Measurements from ENCODE around the gene GABRA5.
"Not testable (repeated sequence)": the region's sequence is repeated elsewhere in the genome, so short reads cannot be mapped to it uniquely, and the experiment has no call there.

GABRA5 gene

DNA sequence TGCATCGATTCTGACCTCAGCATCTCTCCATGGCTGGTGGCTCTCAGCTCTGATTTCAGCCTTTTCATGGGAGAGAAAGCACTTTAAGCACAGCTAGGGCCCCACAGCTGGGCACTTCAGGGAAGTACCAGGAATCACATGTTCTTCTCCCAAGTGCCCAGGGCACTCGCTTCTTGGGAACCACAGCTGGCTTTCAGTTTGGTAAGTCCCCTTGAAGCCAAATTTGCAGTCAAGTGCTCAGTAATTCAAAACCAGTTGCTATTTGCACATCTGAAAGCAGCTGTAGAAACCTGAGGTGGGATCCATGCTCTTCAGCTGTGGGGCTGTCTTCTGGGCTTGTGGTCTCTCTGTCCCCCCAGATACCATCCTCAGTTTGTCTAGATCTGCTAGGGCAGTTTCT lies 12.8 kb downstream of the GABRA5 start:
- DNase-seq = no peak

DNA sequence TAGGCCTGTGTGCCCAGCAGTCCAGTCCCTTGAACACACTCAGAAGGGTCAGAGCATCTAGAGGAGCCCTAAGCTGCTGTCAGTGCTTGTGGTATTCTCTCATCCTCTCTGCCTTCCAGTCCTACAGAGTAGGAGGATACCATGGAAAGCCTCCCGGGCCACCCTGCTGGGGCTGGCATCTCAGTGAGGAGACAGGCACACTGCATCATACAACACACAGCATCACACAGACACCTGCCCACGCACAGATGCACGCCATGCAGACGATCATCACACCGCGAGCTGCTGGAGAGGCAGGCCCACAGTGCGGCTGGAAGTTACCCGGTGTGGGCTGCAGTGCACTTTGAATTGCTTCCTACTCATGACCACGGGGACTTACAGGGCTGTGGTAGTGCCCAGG lies 15.2 kb downstream of the GABRA5 start:
- DNase-seq = no peak

DNA sequence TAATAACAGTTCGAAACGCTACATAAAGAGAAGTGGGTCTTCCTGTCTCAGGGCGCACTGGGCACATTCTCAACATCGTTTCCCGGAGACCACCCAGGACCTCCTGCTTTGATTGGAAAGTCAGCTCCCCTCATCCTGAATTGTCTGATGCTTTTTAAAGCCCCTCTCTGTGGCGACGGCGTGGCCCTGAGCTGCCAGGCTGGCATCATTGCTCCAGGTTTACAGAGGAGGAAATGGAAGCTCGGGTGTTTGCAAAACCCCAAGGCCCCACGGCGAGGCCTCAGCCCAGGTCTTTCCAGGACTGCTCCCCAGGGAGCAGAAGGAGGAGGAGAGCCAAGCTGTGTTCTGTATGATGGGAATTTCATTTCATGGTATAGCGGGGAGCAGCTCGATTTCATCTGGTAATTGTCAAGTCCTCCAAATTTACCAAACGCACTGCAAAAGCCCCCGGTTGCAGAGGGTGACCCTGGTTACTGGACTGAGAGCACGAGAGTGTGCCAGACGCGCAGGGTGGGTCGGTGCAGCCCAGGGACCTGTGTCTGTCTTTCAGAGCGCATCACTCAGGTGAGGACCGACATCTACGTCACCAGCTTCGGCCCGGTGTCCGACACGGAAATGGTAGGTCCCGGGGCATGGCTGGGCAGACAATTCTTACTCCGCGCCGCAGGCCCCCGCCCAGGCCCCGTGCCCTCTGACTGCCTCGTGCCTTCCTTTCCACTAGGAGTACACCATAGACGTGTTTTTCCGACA lies 15.9 kb downstream of the GABRA5 start:
- DNase-seq = no peak

DNA sequence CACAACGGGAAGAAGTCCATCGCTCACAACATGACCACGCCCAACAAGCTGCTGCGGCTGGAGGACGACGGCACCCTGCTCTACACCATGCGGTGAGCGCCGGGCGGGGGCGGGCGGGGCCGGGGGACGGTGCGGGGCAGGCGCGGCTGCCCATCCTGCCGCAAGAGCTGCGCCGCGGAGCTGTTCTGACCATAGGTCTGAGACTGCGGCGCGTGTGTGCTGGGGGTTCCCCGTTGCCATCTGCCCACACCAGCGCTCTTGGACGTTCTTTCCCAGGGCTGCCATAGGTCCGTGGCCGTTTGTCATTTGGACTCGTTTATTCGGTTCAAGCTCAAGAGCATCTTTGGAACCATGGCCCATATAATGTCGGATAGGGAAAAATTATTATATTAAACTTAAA lies 16.6 kb downstream of the GABRA5 start:
- DNase-seq = no peak

DNA sequence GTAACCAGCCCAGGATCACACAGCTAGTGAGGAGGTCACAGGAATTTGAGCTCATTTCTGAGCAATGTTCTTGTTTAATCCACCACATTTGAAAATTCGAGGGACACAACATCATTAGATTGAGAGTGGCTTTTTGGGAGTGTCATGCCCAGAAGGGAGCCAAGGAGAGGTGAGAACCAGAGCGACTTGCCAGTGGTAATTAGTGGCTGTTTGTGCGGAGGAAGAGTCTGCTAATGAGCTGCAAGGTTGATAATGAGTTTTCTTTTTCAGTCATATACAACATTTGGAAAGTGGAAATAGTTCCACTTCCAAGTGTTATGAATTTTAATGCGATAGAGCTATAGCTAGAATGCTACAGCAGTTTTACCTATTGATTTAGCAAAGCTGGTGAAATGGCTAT lies 19.7 kb downstream of the GABRA5 start:
- DNase-seq = no peak

DNA sequence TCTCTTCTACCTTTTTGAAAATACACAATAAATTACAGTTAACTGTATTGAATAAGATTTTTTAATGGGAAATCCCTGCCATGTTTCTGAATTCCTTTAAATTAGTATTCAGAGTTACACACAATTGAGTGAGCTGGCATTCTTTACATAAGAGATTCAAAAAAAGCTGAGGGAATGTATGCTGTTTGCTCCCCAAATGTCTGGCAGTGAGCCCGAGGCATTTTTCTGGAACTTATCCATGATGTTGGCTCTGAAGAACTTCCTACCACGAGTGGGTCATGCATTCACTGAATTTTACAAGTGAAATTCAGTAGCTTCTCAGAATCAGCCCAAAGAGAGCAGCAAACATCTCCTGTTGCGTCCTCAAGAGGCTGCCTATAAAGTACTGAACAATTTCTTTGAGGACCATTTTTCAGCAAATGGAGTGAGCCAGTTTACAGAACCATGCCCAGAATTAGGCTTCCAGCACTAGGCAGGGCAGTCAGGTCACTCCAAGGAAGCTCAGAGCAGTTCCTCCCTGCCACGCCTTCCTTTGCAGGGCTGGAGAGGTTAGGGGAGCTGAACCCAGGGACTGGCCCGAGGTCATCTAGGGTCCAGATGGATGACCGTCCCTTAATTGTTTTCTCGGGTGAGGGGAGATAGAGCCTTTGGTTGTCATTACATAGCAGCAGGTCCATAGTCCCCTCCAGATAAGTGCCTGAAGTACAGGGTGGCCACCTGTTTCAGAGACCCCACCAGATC lies 21.2 kb downstream of the GABRA5 start:
- no peak for DNase-seq

DNA sequence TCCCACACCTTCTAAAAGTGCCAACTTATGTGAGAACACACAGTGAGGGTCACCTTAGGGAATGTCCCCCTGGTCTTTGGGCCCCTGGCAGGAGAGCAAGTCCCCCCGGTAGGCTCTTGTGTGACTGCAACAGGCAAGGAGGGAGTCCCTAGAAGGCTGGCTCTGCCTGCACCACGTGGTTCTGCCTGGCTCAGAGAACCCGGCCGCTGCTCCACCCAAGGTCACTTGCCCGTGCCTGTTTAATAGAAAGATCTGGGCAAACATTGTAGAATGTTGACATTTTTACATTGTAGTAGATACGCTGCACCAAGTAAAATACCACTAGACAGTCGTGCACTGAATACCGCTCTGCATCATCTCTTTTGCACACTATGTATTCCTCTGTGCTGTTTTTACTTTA lies 21.9 kb downstream of the GABRA5 start:
- no peak for DNase-seq

DNA sequence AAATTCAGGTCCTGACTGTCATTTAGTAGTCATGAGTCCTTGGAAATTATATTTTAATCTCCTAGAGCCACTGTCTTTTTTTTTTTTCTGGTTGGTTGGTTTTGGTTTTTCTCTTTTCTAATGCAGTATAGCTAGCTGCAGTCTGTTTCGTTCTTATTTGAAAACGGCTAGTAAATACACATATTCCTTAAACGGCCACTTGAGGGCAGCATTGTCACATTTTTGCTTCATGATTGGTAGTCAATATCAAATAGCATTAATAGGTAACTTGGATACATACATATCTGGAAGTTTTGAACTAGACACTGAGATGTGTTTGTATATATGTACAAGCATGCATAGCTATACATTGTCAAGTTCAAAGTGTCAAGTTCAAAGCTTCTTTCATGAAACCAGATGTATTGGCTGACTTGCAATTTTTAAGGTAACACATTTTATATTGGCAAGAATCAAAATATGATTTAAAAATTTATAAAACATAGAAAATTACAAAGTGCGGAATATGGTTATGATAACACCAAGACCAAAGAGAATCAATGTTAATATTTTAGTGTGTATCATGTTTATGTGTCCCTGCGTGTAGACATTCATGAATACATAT lies 22.5 kb downstream of the GABRA5 start:
- peak; percentile 50 for DNase-seq

DNA sequence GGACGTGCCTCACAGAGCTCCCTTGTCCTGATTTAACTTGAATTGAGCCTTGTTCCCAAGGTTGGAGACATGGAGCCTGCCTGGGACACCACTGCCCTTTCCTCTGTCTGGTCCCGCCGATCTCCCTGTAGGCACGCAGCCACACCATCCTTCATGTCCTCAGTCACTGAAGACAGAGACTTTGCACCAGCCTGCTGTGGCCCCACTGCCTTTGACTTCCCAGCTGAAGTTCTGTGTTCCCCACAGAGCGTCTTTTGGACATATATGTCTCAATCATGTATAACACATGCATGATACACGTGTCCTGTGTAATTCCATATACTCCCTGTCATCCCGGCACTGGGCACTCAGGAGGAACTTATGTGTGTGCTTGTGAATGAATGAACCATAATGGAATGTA lies 23.6 kb downstream of the GABRA5 start:
- no peak for DNase-seq

DNA sequence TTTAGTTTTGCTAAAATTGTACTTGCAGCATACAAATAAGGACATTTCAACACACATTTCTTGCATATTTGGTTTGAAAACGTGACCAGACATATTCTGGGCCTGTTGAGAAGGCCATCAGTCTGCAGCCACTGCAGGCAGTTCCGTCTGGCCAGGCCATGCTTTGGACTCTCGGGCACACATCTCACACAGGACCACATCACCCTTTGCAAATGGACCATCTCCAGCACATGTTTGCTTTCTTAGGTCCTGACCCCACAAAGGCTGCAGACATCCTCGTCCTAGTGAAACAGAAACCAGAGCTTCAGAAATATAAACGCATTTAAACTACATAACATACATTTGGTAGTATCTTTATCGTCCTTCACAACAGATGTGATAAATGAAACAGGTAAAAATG lies 24.1 kb downstream of the GABRA5 start:
- DNase-seq = no peak

DNA sequence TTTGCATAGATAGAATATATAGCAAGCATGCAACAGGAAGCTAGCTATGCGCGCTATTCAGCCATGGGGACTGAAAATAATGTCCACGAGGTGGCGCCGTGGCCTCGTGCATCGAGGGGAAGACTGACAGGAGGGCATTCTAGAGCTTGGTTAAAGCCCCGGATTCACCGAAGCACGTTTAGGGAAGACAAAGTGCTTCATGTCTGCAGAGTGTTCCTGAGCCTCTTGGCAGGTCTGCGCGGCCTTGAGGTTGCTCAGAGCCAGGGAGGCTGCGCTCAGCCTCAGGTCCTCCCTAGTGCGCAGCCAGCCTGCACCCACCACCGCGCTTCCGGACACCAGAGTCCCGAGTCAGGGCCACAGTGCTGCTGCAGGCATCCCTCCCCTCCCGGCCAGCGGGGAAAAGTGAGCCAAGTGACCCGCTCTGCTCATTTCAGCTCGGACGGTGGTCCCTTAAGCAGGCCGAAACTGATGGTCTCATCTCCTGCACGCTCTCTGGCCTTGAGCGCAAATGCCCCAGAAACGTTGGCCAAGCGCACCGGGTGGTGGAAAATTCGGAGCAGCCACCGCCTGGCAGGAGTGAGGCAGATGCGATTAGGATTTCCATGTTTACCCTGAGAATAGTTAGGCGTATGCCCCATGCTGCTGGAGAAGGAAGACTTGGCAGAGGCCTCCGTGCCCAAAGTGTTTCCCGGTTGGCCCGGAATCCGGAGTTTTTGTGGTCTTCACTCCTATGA lies 24.8 kb downstream of the GABRA5 start:
- DNase-seq = peak; percentile 26

DNA sequence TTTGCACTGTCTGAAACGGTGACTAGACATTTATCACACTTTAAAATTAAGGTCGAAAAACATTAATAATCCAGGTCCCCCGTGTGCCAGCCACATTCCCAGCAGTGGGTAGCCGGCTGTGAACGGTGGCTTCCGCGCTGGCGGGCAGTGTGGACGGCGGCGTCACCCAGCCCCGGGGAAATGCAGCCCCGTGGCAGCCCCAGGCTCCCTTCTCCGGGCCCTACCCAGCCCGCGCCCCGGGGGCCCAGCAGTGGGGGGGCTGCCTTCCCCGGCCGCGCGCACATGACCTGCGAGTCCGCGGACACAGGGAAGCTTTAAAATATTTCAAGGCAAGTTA lies 25.3 kb downstream of the GABRA5 start:
- DNase-seq = no peak

DNA sequence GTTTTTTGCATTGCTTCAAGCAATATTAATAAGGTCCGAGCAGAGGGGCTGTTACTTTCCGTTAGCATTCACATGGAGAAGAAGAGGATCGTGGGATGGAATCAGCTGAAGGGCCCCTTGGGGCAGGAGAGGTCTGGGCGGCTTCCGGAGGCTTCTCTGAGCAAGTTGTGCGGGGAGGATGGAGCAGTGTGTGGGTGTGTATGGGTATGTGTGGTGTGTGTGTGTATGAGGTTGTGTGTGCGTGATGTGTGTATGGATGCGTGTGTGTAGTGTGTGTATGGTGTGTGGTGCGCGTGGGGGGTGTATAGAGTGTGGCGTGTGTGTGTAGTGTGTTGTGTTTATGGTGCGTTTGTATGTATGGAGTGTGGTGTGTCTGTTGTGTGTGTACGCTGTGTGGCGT lies 25.8 kb downstream of the GABRA5 start:
- no peak for DNase-seq

DNA sequence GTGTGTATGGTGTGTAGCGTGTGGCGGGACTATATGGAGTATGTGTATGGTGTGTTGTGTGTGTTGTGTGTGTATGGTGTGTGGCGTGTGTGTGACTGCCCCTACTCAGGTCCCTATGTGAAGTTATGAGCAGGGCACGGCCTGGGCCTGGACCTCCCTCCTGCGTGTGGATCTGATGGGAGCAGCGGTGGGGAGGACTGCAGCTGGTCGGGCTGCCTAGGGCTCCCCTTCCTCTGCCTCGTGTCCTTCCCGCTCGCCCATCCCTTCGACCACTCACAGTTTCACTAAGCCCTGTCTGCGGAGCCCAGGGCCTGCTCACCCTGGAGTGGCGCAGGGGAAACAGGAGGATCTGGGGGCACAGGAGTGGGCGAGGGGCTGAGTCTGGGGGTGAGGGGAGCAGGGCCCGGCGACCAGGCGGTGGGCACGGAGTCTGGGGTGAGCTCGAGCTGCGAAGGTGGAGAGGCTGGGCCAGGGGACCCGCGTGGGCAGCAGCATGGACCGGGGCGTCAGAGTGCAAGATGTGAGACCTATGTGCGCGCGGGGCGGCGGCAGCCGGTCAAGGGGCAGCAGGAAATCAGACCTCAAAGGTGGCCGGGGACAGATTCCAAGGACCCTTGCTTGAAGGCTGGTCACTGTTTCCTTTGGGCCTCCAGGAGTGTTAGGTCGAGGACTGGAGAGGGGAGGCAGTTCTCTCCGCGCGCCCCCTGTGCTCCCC lies 26.6 kb downstream of the GABRA5 start:
- no peak for DNase-seq

DNA sequence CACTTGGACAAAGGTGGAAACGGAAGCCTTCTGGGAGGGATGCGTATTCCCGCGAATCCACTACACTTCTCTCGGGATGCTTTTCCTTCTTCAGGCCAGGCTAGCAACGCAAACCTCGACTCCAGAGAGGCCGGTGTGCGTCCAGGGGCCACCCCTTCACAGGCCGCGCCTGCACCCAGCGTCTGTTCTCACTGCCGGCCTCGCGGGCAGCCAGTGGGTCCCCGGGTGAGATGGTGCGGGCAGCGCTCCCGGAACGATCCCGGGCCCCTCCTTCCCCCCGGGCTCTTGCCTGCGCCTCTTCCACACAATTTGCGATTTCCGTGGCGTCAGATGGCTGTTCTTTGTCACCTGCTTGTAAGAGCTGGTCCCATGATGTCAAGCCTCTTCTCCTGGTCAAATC lies 27.3 kb downstream of the GABRA5 start:
- DNase-seq = no peak

DNA sequence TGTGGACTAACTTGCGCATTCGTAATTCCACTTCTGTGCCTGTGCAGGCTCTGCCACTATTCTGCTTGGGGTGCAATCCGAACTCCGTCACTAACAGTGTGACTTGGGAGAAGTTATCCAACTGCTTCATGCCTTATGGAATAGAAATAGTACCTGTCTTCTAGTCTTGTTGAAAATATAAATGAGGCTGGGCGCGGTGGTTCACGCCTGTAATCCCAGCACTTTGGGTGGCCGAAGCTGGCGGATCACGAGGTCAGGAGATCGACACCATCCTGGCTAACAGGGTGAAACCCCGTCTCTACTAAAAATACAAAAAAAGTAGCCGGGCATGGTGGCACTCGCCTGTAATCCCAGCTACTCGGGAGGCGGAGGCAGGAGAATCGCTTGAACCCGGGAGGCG lies 28.5 kb downstream of the GABRA5 start:
- not testable (repeated sequence) for DNase-seq

DNA sequence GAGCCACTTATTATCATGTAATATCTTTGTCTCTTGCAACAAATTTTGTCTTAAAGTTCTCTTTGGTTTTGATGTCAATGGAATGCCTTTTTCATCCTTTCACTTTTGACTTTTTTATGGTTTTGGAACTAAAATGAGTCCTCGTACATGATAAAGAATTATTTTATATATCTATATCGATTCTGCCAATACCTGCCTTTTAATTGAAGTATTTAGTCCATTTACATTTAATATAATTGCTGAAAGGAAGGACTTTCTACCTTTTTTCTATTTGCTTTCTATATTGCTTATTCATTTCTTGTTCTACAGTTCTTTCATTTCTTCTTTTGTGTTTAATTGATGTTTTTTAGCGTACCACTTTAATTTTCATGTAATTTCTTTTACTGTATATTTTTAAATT lies 32.8 kb downstream of the GABRA5 start:
- no peak for DNase-seq

DNA sequence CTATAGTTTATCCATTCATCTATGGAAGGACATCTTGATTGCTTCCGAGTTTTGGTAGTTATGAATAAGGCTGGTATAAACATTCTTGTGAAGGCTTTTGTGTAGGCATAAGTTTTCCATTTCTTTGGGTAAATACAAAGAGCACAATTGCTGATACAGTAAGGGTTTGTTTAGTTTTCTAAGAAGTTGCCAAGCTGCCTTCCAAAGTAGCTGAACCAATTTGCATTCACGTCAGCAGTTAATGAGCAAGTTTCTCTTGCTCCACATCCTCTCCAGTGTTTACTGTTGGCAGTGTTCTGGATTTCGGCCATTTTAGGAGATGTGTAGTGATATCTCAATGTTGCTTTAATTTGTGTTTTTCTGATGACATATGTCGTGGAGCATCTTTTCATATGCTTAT lies 34.2 kb downstream of the GABRA5 start:
- no peak for DNase-seq

DNA sequence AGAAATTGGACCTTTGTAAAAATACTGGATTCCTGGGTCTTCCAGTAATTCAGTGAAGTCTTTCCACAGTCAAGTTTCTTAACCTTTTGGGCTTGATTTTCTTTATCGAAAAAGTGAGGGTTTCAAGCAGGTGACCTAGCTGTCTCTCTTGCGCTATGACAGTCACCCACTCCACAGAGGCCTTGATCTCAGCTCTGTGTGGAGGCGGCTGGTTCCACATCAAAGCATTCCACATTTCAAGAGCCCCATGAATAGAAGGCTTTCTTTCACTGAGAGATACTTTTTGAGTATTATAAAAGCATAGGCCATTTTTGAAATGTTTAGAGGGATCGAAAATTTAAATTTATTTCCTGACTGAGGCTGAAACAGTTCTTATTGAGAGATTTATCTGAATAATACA lies 43.9 kb downstream of the GABRA5 start:
- DNase-seq = no peak

DNA sequence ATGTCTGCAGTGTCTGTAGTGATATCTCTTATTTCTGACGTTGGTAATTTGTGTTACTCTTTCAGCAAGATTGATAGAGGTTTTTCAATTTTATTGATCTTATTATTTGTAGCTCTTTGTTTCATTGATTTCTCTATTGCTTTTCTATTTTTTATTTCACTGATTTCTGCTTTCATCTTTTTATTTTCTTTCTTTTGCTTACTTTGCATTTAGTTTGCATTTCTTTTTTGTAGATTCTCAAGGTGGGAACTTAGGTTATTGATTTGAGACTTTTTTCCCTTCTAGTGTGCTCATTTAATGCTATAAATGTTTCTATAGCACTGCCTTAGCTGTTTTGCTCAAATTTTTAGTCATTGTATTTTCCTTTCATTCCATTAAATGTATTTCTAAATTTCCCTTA lies 54.6 kb downstream of the GABRA5 start:
- no peak for DNase-seq

DNA sequence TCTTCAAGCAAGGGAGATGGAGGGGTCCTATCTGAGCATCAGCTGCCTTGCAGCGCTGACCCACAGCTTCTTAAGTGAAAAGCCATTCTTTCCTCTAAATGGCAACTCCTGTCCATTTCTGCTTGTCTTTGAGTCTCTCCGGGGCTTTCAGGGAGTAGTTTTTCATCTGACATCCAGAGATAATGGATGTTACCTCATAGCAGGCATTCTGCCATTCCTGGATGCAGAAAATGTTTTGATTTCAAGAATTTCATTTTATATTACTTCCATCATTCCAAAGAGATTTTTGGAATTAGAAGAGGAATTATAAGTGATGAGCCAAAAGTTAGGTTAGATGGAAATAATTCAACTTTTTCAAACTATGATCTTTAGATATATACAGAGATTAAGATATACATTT lies 59.2 kb downstream of the GABRA5 start:
- DNase-seq = no peak

DNA sequence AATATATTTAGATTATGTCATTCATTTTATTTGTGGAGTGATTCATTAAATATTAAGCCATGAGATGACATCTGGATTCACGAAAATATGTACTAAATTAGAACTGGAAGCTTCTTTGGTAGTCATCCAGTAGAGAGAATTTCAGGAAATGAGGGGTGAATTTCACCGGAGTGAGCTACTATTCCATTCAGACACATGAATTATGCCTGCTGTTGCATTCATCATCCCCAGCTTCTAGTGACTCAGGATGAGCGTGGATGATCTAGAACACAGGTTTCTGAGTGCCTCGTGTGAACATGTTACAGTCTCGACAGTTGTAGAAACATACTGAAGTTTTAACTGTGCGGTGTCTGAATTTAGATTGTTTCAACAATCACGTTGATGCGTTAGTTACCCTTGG lies 61.2 kb downstream of the GABRA5 start:
- no peak for DNase-seq

DNA sequence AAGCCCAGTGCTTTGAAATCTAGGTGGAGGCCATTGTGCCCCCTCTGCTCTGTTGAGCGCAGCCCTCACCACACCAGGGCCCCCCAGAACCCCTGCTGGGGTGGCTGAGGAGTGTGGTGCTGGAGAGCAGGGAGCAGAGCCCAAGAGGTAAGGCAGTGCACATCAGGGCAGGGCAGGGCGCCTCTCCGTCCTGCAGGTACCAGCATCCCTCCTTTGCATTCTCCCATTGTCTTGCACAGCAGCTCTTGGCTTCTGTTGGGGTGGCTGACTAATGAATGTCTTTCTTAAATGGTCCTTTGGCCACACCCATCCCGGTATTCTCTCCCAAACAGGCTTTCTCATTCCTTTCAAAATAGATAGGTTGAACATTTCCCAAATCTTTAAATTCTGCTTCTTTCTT lies 62.7 kb downstream of the GABRA5 start:
- no peak for DNase-seq
